HG03175 (cell line): ENCODE results near the gene LDLRAD4.

Experiments
- ATAC-seq: cut with Tn5 transposase; IDR thresholded peaks from one replicate; pipeline ENCODE4 v1.9.1; 2021; ENCODE audit warnings: mild to moderate bottlenecking, moderate library complexity; ENCODE audit not compliant: unreplicated experiment

LDLRAD4 gene

DNA sequence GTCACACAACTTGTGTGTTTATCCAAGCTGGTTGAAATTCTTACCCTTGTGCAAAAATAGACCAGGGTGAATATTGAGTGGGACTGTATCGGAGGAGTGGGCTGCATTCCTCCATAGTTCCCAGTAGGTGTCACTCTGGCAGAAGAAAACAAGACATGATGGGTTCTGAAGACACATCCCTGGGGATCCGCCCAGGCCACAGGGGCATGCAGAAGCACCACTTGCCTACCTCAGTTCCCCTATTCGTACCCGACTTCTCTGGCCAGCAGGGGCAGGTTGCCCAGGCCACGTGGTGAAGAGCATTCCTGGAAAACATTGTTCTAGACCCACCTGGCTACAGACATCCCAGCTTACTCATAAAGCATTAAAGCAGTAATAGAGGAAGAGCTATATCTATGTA lies 339.6 kb downstream of the LDLRAD4 start:
- ATAC-seq, result peak; percentile 42

GRCh38 chr18:13558790-13559189 lies 340.2 kb downstream of the LDLRAD4 start:
- no peak for ATAC-seq

- ATAC-seq, result no peak
Measured at GRCh38 chr18:13559754-13560153, 341.2 kb downstream of the LDLRAD4 start.

DNA sequence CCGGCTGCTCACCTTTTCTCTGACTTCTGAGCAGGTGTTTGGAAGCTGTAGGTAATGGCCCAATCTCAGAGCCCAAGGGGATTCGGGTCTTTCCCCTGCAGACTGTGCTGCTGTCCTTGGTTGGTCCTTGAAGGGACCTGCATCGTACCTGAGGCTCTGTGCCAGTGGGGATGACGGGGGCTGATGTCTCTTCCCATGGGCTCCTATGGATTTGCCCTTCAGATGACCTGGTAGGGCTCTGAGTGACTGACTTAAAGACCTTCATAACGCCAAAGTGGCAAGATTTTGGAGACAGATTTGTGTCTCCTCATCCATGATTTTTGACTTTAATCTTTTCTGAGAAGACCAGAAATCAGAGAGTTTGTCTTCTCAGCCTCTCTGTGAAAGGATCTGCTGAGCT lies 341.7 kb downstream of the LDLRAD4 start:
- ATAC-seq, result no peak

- peak; percentile 54 for ATAC-seq
Measured at GRCh38 chr18:13562494-13563029, 344.0 kb downstream of the LDLRAD4 start.

DNA sequence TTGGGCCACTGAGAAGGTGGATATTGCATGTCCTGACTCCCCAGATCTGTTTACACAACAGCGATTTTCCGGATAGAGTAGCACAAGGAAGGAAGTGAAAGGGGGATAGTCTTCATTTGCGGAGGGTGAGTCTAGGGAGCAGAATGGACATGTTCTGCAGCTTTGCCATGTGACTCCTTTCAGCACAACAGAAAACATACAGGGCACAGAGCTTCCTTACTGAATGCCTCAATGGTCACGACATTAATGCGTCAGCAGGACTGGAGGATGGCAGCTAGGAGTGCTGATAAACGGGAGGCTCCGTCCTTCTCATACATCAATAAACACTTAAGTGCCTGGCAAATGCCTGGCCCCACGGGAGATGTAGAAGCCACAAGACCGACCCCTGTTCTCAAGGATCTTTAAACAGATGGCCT lies 344.8 kb downstream of the LDLRAD4 start:
- ATAC-seq, result no peak

DNA sequence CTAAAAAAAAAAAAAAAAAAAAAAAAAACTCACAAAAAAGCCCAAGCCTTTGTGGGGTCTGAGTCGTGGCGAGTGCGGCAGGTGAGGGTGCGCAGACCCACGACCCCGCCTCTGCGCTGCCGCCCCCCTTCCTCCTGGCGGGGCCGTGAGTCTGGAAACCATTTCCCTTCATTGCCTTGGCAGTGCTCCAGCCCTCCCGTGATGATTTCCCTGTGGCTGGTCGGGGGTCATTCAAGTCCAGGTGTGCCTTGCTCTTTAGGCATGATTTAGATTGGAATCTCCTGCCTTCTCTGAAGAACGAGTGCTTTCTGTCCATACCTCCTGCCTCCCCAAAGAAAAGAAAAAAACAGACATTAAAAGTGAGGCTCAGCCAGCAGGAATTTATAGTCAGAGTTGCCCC lies 346.0 kb downstream of the LDLRAD4 start:
- ATAC-seq, result no peak

- no peak for ATAC-seq
Measured at GRCh38 chr18:13565228-13565627, 346.7 kb downstream of the LDLRAD4 start.

GRCh38 chr18:13566941-13567746 lies 348.6 kb downstream of the LDLRAD4 start:
- ATAC-seq, result peak; percentile 50

DNA sequence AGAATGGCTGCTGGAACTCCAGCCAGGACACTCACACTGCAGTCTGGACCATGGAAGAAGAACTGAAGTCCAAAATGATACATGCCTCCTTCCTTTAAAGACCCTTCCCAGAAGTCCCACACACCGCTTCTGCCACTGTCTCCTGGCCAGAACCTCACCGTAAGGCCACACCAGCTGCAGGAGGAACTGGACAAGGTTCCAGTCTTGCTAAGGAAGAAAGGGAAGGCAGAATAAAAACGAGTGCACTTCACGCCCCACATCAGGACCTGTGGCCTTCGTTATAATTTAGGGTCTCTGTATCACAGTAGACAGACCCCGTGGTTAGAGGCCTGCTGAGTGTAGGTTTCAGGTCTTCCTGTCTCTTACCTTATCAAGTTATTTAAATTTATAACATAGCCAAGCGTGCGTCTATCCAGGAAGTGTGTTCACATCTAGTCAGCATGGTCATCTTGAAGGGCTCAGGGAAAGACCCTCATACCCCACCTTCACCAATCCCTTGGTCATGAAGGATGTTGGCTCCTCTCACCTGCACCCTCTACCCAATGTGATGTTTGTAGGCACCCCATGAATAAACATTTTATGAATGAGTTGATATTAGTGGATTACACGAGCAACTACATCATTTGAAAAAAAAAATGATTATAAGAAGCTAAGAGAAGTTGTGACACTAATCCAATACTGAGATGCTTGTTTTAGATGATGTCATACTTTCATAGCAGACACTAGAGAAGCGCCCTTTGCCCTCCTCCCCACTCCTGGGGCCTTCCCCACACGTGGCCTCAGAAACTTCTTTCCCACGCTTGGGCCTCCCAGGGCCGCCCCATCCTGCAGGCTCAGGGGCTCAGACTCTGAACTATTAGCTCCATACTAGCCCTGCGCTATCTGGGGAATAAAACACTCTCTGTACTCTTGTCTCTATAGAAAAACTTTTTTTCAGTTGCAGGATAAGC lies 350.2 kb downstream of the LDLRAD4 start:
- ATAC-seq, result peak; percentile 39

DNA sequence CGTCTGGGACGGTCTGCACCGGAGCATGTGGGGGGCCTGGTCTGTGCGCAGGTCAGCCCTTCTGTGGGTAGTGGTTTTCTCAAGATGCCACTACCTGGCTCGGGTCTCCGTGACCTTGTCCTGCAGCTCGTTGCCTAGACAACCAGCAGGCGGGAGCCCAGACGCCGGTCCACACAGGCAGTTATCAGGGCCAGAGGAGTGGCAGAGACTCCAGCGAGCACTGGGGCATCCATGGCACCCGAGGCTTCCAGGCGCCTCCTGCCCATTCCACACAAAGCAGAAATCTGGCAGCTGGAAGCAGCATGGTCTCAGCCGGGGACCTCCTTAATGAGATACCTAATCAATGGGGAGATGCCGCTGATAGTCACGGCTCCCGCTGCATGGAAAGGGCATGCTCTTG lies 351.7 kb downstream of the LDLRAD4 start:
- ATAC-seq, result no peak

DNA sequence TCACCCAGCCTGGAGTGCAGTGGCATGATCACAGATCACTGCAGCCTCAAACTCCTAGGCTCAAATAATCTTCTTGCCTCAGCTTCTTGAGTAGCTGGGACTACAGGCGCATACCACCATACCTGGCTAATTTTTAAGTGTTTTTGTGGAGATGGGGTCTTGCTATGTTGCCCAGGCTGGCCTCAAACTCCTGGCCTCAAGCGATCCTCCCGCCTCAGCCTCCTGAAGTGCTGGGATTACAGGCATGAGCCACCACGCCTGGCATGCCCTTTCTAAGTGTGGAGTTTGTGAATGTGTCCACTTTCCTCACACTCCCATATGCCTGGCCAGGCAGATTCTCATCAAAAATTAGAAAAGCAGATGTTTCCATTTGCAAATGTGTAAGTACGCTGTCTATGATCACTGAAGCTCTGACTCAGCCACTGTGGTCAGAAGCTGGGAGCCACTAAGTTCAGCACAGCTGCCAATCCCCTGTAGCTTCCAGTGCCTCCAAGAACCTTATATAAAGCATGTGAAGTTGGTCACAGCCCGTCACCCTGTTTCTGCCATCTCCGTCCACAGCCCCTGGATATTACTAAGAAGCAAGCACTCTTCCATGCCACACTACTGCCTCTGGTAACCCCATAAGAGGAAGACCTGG lies 352.4 kb downstream of the LDLRAD4 start:
- ATAC-seq, result no peak

GRCh38 chr18:13572148-13572547 lies 353.6 kb downstream of the LDLRAD4 start:
- ATAC-seq, result no peak

DNA sequence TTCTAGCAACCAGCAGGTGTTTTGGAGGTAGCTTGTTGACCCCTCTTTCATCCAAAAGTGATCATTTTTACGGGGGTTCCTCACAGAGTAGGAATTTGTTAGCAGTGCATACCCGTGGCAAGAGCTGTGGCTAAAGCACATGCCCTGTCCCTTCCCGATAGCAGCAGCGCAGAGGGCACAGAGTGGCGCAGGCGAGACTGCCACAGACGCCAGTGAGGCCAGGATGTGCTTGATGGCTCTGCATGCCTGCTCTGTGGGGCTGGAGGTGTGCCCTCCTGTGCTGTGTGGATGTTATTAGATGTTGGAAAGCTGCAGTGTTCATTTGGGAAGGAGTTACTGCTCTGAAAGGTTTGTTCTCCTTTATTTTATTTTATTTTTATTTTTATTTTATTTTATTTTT lies 354.2 kb downstream of the LDLRAD4 start:
- ATAC-seq, result no peak

- no peak for ATAC-seq
Measured at GRCh38 chr18:13573750-13574149, 355.2 kb downstream of the LDLRAD4 start.

GRCh38 chr18:13574355-13574754 lies 355.8 kb downstream of the LDLRAD4 start:
- no peak for ATAC-seq

DNA sequence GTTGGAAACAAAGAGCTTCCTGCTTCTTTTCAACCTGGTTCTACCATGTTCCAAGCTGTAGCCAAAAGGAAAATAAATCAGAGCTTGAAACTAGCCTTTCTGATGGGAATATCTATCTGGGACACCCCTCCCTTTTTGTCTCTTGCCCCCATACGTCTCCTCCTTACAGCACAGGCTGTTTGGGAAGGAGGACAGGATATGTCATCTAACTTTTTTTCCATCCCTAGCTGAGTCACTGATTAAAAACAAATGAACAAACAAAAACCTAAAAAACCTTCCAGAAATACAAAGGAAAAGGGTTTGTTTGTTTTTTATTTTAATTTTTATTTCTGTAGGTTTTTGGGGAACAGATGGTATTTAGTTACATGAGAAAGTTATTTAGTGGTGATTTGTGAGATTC lies 356.2 kb downstream of the LDLRAD4 start:
- ATAC-seq, result no peak

DNA sequence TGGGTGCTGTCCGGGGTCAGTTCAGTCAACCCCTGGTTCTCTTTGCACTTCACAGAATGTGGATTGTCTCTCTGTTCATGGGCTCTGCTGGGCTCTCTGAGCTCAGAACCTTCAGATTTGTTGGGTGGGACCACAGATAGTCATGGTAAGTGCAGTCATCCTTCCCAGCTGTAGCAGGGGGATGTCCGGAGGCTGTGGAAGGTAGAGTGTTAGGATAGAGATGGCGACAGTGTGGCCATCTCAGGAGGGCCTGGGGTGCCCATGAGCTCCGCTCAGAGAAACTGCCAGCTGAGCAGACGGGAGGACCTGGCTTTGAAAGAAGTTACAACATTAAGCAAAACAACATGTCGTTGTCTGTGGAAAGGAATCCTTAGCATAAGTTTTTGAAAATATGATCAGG lies 358.0 kb downstream of the LDLRAD4 start:
- no peak for ATAC-seq

DNA sequence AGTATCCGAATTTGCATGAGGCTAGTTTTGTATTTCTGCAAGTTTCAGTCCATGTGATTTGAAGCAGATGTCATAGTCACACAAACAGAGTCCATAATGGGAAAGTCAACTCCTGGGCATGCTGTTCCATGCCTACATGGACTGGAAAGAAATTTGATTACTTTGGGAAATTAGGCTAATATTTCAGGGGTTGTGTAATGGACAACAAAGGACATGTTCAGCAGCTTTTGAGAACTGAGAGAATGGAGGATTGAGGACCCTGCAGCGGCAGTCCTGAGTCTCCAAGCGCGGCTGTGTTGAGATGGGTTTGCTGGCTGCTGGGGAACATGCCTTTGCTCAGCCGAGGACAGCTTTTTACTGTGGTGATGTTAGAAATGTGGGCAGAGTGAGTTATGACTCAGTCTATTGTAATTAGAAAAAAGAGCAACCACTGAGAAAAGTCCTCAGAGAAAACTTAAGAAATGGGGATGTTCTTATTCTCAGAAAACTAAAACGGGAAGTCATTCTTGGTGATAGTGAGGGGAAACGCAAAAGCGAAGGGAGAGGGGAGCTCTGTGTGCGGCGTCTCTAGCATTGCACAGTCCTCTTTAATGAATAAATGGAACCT lies 358.6 kb downstream of the LDLRAD4 start:
- peak; percentile 86 for ATAC-seq

GRCh38 chr18:13577781-13578180 lies 359.2 kb downstream of the LDLRAD4 start:
- ATAC-seq, result no peak

- ATAC-seq, result peak; percentile 37
Measured at GRCh38 chr18:13578400-13578799, 359.8 kb downstream of the LDLRAD4 start.
